Measurements from ENCODE around the gene NBPF3.
"Not testable (repeated sequence)": the region's sequence is repeated elsewhere in the genome, so short reads cannot be mapped to it uniquely, and the experiment has no call there.

The NBPF3 gene

DNA sequence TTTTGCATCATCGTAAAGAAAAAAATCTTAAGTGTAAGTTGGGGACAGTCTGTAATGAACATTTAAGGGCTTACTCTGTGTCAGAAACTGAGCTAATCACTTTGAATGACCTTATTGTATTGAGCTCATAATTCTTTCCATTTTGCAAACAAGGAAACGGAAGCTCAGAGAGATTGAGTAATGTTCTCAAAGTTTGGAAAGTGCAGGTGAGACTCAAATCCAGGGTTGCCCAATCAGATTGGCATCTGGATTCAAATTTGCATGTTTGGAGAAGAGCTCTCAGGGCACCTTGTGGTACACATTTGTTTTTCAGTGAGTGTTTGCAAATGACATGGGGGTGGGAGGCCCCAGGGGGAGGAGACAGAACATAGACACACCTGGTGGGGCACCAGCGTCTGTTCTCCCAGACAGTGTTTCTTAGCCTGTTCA is 77.2 kb downstream of the NBPF3 start:
- no peak for DNase-seq (ENCODE audit: low read depth, low spot score)
- no peak overlapping the region for H3K27ac ChIP-seq

DNA sequence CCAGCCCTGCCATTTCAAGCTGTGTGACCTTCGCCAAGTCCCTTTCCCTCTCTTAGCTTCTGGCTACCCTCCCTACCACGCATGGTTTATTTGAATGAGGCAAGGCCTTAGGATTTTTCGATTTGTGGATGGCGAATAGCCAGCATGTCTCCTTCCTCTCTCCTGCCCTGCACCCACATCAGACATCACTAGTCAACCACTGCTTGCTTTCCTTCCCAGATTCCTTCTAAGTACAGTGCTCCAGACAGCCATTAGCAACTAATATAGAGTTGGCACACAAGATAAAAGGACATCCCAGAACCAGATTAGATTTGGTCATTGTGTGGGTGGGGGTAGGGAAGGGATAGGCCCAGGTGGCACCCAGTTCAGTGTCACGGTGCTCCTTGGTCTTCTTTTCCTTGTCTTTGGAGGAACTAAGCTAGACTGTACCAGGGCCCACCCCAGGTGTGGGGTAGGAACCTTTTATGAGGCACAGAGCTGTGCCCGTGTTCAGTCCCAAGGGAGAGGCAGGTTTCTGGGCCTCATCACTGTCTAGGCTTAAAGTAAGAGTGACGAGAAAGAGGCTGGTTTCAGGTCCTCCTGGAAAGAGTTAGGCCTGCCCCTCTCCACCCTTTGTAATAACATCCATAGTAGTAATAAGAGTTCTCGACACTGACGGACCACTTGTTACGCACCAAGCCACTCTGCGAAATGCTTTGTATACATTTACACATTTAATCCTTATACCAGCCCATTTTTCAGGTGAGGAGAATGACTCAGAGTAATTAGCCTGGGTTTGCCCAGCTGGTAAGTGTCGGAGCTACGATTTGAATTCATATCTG is 77.9 kb downstream of the NBPF3 start:
- DNase-seq (ENCODE audit: low read depth, low spot score), result no peak
- no peak overlapping the region for H3K27ac ChIP-seq

- no peak overlapping the region for H3K27ac ChIP-seq
- no peak for DNase-seq (ENCODE audit: low read depth, low spot score)
Measured at GRCh38 chr1:21518774-21519455, 79.0 kb downstream of the NBPF3 start.

DNA sequence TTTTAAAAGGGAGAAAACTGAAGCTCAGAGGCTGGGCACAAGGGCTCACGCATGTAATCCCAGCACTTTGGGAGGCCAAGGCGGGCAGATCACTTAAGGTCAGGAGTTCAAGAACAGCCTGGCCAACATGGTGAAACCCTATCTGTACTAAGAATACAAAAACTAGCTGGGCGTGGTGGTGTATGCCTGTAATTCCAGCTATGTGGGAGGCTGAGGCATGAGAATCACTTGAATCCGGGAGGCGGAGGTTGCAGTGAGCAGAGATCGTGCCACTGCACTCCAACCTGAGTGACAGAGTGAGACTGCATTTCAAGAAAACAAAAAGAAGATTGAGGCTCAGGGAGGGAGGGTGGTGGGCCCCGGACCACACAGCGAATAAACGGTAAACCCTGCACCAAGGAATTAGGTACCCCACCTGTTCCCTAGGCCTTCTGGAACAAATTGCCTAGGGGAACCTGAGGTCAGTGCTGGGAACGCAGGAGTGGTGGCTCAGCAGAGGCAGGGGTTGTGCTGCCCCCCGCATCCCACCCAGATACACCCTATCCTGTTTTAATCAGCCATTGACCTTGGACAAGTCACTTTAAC is 79.6 kb downstream of the NBPF3 start:
- H3K27ac ChIP-seq; DNase-seq (ENCODE audit: low read depth, low spot score): not testable (repeated sequence)

DNA sequence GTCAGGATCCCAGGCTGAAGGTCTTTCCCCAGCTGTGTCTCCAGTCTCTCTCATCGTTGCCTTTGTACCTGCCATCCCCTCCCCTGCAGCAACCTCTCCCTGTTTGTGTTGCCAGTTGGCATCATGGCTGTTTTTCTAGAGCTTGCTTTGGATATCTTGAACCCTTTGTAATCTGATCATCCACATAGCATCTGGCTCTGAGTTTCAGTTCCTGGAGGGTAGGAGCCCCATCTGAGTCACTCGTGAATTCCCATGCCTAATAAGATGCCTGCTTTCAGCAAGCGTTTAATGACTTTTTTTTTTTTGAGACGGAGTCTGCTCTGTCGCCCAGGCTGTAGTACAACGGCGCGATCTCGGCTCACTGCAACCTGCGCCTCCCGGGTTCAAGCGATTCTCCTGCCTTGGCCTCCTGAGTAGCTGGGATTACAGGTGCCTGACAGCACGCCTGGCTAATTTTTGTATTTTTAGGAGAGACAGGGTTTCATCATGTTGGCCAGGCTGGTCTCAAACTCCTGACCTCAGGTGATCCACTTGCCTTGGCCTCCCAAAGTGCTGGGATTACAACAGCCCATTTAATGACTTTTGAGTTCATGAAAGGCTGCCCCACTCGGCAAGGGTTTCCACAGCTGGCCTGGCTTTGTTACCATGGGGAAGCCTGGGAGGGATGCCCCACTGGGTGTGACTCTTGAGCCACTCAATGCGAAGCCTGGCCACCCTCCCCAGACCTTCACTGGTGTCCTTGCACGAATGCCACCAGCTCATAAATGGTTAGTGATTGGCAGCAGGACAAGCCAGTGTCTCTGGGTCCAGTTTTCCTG is 81.2 kb downstream of the NBPF3 start:
- DNase-seq (ENCODE audit: low read depth, low spot score), result no peak
- H3K27ac ChIP-seq, result no peak overlapping the region

GRCh38 chr1:21521717-21522060 is 81.8 kb downstream of the NBPF3 start:
- H3K27ac ChIP-seq, result no peak overlapping the region
- no peak for DNase-seq (ENCODE audit: low read depth, low spot score)

GRCh38 chr1:21522525-21523038 is 82.6 kb downstream of the NBPF3 start:
- no peak for DNase-seq (ENCODE audit: low read depth, low spot score)
- no peak overlapping the region for H3K27ac ChIP-seq

GRCh38 chr1:21523297-21523813 is 83.4 kb downstream of the NBPF3 start:
- DNase-seq (ENCODE audit: low read depth, low spot score), result no peak
- H3K27ac ChIP-seq, result no peak overlapping the region

GRCh38 chr1:21524220-21524619 is 84.3 kb downstream of the NBPF3 start:
- no peak for DNase-seq (ENCODE audit: low read depth, low spot score)
- no peak overlapping the region for H3K27ac ChIP-seq

- H3K27ac ChIP-seq, result no peak overlapping the region
- DNase-seq (ENCODE audit: low read depth, low spot score), result no peak
Measured at GRCh38 chr1:21524686-21525339, 84.9 kb downstream of the NBPF3 start.

GRCh38 chr1:21525340-21525717 is 85.4 kb downstream of the NBPF3 start:
- DNase-seq (ENCODE audit: low read depth, low spot score), result no peak

DNA sequence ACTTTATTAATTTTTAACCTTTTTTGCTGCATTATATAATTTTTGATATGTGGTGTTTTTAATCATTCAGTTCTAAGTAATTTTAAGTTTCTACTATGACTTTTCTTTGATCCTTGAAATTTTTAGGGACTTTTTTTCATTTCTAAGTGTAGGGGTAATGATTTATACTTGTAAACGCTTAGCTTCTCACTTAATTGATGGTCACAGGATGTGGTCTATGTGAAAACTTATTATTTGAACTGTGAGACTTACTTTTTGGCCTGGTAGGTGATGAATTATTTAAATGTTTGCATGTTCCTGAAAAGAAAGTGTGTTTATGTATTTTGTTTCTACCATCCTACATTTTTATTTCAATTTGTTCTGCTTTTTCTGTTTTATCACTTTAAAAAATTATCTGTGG is 86.5 kb downstream of the NBPF3 start:
- no peak for DNase-seq (ENCODE audit: low read depth, low spot score)

More at GRCh38 chr1:21525340-21525717, 85.4 kb downstream of the NBPF3 start:
- H3K27ac ChIP-seq, result no peak overlapping the region

DNA sequence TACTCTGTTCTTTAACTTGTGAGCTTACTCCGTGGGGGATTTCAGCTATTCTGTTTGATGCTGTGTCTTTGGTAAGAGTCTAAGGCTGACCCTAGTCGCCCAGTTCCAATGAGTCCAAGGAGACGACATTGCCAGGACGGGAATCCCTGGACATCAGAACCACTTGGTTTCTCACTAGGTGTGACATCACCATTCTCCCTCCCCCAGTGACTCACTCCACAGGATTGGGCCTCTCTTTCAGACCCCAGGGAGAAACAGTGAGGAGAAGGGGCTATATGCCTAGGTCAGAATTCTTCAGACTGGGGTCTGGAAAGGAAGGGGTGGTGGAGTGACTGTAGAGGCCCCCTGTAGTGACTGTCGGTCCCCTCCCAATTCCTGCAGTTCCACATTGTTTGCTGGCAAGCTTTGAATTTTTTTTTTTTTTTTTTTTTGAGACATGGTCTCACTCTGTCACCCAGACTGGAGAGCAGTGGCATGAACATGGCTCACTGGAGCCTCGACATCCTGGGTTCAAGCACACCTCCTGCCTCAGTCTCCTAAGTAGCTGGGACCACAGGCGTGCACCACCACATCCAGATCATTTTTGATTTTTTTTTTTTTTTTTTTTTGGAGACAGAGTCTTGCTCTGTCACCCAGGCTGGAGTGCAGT is 90.6 kb downstream of the NBPF3 start:
- DNase-seq (ENCODE audit: low read depth, low spot score), result no peak
- no peak overlapping the region for H3K27ac ChIP-seq

More for the DNA sequence above, 86.5 kb downstream of the NBPF3 start:
- no peak overlapping the region for H3K27ac ChIP-seq

- H3K27ac ChIP-seq, result no peak overlapping the region
- DNase-seq (ENCODE audit: low read depth, low spot score), result no peak
Measured at GRCh38 chr1:21531241-21531640, 91.3 kb downstream of the NBPF3 start.

DNA sequence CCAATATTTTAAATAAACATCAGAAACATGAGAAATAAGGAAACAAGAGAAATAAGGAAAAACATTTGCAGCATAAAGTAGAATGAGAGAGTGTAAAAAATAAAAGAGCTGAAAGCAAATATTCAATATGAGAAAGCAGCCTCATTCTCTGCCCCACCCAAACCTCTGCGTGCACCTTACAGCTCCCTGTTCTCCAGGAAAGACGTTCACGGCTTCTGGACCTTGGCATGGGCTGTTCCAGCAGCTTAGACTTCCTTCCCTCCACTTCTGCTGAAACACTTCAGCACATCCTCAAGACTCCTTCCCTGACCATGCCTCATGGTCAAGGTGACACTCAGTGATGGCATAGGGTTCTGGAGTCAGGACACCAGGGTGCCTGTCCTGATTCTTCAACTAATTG is 92.6 kb downstream of the NBPF3 start:
- H3K27ac ChIP-seq, result no peak overlapping the region
- no peak for DNase-seq (ENCODE audit: low read depth, low spot score)

DNA sequence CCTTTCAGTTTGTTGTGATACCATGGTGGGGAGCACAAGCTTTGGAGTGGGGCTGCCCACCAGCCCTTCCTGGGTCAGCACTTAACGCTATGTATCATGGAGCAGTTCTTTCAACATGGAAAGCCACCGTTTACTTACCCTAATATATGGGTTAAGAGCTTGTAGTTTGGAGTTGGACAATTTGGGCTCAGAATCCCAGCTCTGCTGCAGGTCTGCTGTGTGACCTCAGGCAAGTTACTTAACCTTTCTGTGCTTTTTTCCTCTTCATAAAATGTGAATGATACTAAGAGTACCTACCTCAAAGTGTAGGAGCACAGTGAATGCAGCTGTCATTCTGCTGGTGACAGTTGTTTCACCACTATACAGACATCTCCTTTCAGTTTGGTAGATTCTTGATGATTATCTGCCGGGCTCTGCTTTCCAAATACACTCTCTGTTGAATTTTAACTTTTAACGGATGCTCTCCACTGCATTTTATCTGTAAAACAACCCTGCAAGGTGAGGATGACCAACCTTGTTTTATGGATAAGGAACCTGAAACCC is 93.1 kb downstream of the NBPF3 start:
- H3K27ac ChIP-seq, result no peak overlapping the region
- DNase-seq (ENCODE audit: low read depth, low spot score), result no peak

DNA sequence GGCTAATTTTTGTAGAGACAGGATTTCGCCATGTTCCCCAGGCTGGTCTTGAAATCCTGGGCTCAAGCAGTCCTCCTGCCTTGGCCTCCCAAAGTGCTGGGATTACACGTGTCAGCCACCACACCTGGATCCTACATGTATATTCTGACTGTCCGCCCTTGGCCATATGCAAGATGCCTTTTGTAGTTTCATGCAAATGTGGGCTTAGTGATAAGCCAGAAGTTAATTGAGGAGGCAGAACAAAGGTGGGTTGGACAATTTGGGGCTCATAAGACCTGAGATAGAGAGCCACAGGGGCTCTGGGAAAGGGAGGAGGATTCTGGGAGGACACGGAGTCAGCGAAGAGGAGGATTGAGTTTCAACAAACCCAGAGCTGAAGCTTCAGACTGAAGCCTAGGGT is 94.2 kb downstream of the NBPF3 start:
- H3K27ac ChIP-seq, result no peak overlapping the region
- DNase-seq (ENCODE audit: low read depth, low spot score), result no peak
